HG02798 (cell line): ENCODE data around the gene ZNF860.

Source experiments
- ATAC-seq: cut with Tn5 transposase; IDR thresholded peaks from one replicate; pipeline ENCODE4 v1.9.1; 2021; ENCODE audit warnings: mild to moderate bottlenecking; ENCODE audit not compliant: unreplicated experiment, poor library complexity

ZNF860 gene

DNA sequence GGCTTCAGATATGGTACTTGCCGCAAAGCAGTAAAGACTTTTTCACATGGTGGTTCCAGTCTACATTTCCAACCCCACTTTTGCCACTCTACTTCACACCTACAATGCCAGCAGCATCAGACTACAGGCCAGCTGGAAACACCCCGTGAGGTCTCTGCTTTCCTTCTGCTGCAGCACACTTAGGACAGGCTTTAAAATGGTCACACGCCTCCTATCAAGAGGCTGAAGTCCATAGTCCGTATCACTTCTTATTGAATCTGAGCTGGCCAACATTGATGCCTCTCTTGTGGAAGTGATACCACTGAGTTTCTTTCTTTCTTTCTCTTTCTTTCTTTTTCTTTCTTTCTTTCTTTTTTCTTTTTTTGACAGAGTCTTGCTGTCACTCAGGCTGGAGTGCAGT lies 59.8 kb downstream of the ZNF860 start:
- no peak for ATAC-seq
